Raji (cell line): ENCODE measurements around the gene HGS.

Experiments
- POLR2A ChIP-seq: IDR thresholded peaks from 2 replicates; pipeline ENCODE4 v1.6.1; 2011; ENCODE audit warnings: low read depth, low read length, control low read depth; ENCODE audit not compliant: insufficient read depth

HGS gene

DNA sequence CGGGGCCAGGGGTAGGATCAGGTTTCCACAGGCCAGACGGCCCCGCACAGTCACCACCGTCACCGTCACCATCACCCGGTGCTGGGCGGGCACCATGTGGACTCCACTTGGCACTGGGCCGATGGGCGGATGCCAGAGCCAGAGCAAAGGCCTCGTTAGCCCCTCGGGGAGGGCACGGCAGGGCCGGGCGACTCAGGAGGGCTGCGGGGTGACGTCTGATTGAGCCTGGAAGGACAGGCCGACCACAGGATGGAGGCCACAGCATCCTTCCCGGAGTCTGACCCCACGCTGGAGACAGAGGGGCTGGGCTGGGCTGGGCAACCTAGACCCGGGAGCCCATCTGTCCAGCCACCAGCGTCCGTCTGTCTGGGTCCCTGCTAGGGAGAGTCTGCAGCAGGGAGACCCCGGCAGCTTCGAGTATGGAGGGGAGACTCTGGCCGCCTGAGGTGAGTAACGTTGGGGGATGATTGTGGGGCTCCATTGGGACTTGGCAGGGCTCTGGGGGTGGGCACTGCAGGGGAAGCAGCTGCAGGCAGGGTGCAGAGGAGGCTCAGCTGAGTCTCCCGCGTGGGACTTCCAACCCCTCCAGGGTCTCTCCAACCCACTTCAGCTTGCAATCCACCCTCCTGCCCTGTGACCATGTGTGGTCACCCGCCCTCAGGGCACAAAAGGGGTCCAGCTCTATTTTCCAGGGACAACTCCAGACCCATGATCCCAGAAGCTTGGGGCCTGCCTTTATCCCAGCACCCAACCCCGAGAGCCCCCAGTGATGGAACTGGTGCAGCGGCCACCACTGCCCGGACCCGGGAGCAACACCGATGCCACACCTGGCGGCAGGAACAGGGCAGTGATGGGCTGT is 50.8 kb downstream of the HGS start:
- TF ChIP-seq POLR2A = no peak

DNA sequence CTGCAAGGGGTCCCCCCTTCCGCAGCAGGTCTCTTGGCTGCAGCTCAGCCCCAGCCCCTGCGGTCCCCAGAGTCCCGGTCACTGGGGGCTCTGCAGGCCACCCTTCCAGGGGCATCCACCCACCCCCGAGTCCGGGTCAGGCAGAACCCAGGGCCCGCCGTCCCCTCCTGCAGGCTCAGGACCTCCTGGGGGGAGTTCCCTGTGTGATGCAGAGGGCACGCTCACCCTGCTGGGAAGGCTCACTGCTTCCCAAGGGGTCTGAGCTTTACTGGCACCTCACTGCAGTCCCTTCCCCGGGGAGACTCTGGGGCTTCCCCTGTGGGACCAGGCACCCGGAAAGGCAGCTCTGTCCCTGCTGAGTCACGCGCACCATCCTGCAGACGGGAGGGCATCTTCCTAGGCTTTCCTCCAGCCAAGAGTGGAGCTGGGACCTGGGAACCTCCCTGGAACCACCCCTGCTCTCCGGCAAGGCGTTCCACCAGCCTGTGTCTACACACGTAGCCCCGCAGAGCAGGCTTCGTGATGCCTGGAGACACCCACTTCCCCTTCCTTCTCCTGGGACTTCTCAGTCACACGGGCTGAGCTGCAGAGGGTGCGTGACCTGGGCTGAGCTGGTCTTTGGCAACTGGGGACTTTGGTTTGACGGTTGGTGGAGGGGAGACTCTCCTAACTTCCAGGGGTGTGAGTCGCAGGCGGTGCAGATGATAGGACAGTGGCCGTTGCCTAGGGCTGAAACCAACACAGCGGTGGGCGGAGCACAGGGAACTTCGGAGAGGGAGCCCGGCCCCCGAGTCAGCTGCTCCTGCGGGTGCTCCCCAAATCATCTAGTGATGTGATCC is 51.7 kb downstream of the HGS start:
- no peak for TF ChIP-seq POLR2A

DNA sequence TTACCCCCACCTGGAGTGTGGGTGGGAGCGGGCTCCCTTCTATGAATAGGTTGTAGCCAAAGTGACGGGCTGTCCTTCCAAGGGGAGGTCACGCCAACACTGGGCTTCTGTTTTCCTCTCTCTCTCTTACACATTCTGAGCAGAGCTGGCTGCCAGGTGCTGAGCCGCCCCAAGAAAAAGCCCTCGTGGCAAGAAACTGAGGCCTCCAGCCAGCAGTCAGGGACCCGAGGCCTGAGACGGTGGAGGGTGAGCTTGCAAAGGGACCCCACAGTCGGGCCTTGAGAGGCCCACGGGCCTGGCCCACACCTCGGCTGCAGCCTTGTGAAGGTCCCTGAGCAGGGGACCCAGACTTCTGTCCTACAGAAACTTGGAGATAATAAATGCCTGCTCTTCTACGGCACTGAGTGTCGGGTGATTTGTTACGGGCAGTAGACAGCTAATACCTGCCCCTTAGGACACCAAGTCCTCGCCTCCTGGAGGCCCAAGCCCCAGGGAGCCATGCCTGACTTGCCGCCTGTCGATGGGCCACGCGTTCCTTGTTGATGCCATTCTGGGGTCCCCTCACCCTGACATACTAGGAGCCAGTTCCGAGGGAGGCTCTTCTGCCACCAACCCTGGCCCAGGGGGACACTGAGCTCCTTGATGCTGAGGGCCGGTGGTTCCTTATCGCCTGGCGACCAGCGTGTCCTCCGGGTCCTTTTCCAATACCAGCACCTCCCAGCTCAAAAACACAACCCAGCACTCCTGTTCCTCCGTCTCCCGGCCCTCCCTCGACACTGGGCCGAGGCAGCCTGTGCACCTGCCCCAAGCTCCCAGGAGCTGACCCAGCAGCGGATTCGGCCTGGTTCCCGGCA is 54.4 kb downstream of the HGS start:
- TF ChIP-seq POLR2A = no peak

DNA sequence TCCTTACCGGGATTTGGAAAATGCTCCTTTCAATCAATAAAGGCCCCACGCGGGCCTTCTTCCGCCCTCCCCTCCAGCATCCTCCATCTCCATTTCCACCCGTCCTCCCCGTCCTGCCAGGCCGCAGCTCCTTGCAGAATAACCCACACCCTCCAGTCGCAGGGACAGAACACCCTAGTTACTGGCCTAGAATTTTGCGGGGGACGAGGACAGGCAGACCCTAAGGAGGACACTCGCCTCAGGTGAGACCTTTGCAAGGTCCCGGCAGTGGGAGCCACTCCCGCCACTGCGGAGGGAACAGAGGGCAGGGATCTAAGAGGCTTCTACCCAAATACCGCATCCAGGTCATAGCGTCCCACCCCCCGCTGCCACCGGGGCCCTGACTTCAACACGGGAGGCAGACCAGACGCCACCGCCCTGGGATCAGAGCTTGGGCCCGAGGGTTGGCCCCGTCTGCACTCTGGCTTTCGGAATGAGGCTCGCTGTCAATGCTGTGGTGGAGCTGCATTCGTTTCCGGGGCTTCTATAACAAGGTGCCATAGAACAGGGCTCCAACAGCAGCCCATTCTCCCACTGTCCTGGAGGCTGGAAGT is 55.1 kb downstream of the HGS start:
- TF ChIP-seq POLR2A = no peak

DNA sequence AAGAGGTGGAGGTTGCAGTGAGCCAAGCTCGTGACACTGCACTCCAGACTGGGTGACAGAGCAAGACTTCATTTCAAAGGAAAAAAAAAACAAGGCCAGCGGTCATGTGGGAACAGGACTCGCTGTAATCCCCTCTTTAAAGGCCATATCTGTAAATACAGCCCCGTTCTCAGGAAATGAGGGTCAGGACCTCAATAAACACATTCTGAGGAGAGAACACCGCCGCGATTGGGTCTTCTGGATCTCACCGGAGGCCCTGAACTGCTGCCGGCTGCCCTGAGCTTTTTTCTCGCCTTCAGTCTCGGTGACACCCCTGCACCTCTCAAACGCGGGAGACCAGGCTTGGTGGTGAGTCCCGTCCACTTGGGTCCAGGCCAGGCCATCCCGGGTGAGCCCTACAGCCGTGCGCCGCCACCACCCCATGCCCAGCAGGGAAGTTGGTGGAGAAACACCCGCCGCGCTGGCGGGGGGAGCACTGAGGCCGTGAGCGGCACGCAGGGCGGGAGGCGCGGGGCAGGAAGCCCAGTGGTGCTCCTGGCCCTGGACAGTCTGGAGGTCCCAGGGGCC is 56.7 kb downstream of the HGS start:
- TF ChIP-seq POLR2A = no peak

DNA sequence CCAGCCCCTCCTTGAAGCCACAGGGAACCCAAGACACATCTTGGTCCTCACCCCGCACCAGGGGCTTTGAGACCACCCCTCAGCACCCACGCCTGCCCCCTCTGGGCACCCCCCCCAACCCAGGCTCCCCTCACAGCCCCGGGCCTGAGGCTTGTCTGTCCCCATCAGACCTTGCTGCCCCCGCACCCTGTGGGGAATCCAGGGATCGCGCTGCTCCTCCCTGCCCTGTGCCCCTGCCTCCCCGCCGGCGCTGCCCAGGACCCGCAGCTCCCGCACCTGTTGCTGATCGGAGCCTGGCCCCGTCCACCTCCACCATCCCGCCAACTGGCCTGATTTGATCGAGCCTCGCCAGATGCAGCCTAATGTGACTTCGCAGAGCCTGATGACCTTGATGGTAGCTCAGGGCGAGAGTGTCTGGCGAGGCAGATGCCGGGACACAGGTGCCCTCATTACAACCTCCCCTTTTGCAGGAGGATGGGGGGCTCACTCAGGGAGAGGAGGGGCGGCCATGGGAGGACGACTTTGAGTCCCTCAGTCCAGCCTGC is 57.3 kb downstream of the HGS start:
- TF ChIP-seq POLR2A = no peak

DNA sequence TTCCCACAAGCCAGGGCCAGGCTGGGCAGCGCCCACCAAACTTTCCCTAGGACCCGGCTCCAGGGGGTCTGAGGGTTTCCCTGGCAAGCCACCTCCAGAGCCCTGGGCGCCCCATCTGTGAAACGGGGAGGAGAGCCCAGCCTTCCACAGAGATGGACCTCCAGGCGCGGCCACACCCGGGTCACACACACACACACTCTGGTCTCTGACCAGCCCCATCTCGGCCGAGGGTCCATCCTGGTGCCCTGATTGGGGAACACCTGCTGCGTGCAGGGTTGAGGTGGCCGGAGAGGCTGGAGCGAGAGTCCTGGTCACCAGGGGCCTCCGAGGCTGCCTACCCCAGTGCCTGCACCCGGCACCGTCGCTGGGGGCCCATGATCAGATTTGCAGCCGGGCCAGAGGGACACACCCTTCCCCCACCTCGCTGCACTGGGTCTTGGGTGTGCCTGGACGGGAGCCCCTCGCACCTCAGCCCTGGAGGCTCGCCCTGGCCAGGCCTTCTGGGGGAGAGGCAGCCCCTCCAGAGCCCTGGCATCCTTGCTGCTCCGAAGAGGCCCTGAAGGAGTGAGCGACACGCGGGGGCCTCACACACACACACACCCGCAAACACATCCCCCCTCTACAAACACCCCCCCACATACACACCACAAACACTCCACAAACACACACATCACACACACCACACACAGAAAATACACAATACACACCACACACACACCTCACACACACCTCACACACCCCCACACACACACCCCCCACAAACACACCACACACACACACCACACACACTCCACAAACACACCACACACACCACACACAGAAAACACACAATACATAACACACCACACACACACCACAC is 58.0 kb downstream of the HGS start:
- no peak for TF ChIP-seq POLR2A
